ENCODE results near the gene TRAF2. TPM values are rescaled to one million over a fixed set of nuclear protein-coding genes. Genes with fewer than 3 reads are reported as not detected.

The TRAF2 gene
- total and polyA plus RNA-seq, 9 of the 15 experiments (the other 6 are each of a cell fraction or from before 2014, with no cell fraction given): 0.24 to 45.2 (median 18.0) TPM

- TF ChIP-seq HDAC6 (IDR thresholded peaks at IDR 0.05; ENCODE audit: low read depth, low read length) (0 out of 2 replicates have a peak, but pooled peaks have one; percentile 66), RBFOX2 (IDR thresholded peaks at IDR 0.05; ENCODE audit: low read depth, low read length) (peak; percentile 88), NRF1 (conservative IDR thresholded peaks at IDR 0.05 in 1 of 2, IDR thresholded peaks at IDR 0.05 in 1 of 2) (peak; percentile 87 to 90), ETS2 (tag; IDR thresholded peaks at IDR 0.05; ENCODE audit: borderline replicate concordance, poor library complexity, severe bottlenecking) (no peak), HMBOX1 (IDR thresholded peaks at IDR 0.05) (no peak), FOXK1 (CRISPR knock-in tag; IDR thresholded peaks at IDR 0.05; ENCODE audit: borderline replicate concordance) (peak; percentile 61; the same call in 1 of the 2 replicates), NR2C2 (CRISPR knock-in tag; IDR thresholded peaks at IDR 0.05) (no peak), NR2C2 (tag; IDR thresholded peaks at IDR 0.05) (peak; percentile 42; the same call in 1 of the 2 replicates), ETV1 (tag; conservative IDR thresholded peaks at IDR 0.05; ENCODE audit: low read depth) (no peak), CTBP1 (IDR thresholded peaks at IDR 0.05; ENCODE audit: borderline replicate concordance) (peak; percentile 85), MTA3 (IDR thresholded peaks at IDR 0.05; ENCODE audit: borderline replicate concordance) (peak; percentile 76; the same call in 1 of the 2 replicates), TAF1 (IDR thresholded peaks at IDR 0.05; ENCODE audit: control insufficient read depth, extremely low read depth, insufficient read depth, low read length, severe bottlenecking) (peak; percentile 30), ZBTB33 (CRISPR knock-in tag; IDR thresholded peaks at IDR 0.05) (peak; percentile 68; the same call in 1 of the 2 replicates), SP1 (CRISPR knock-in tag; IDR thresholded peaks at IDR 0.05) (peak; percentile 76; the same call in 1 of the 2 replicates), POLR2A (conservative IDR thresholded peaks at IDR 0.05) (peak; percentile 83), TAF15 (IDR thresholded peaks at IDR 0.05; ENCODE audit: low read depth, low read length) (no peak)
- TF ChIP-seq, protein P1, sequence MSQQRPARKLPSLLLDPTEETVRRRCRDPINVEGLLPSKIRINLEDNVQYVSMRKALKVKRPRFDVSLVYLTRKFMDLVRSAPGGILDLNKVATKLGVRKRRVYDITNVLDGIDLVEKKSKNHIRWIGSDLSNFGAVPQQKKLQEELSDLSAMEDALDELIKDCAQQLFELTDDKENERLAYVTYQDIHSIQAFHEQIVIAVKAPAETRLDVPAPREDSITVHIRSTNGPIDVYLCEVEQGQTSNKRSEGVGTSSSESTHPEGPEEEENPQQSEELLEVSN (IDR thresholded peaks at IDR 0.05; ENCODE audit: borderline replicate concordance in 1 of 2, extremely low read depth in 1 of 2, insufficient read depth in 1 of 2, insufficient read length in 1 of 2, low read depth in 1 of 2, low read length in 1 of 2, poor library complexity in 1 of 2, severe bottlenecking in 1 of 2): peak; percentile 51 to 77
- TF ChIP-seq, protein P2, sequence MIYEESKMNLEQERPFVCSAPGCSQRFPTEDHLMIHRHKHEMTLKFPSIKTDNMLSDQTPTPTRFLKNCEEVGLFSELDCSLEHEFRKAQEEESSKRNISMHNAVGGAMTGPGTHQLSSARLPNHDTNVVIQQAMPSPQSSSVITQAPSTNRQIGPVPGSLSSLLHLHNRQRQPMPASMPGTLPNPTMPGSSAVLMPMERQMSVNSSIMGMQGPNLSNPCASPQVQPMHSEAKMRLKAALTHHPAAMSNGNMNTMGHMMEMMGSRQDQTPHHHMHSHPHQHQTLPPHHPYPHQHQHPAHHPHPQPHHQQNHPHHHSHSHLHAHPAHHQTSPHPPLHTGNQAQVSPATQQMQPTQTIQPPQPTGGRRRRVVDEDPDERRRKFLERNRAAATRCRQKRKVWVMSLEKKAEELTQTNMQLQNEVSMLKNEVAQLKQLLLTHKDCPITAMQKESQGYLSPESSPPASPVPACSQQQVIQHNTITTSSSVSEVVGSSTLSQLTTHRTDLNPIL (CRISPR knock-in tag; IDR thresholded peaks at IDR 0.05): no peak
- TF ChIP-seq, protein P3, sequence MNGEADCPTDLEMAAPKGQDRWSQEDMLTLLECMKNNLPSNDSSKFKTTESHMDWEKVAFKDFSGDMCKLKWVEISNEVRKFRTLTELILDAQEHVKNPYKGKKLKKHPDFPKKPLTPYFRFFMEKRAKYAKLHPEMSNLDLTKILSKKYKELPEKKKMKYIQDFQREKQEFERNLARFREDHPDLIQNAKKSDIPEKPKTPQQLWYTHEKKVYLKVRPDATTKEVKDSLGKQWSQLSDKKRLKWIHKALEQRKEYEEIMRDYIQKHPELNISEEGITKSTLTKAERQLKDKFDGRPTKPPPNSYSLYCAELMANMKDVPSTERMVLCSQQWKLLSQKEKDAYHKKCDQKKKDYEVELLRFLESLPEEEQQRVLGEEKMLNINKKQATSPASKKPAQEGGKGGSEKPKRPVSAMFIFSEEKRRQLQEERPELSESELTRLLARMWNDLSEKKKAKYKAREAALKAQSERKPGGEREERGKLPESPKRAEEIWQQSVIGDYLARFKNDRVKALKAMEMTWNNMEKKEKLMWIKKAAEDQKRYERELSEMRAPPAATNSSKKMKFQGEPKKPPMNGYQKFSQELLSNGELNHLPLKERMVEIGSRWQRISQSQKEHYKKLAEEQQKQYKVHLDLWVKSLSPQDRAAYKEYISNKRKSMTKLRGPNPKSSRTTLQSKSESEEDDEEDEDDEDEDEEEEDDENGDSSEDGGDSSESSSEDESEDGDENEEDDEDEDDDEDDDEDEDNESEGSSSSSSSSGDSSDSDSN (IDR thresholded peaks at IDR 0.05; ENCODE audit: borderline replicate concordance in 1 of 2, low read depth in 2 of 2, low read length in 2 of 2): peak; percentile 84 to 93
Observed at GRCh38 chr9:136847826-136848392, 38.4 kb upstream of the TRAF2 start (continued).
